IMR-90 (cell line): ENCODE data around the gene DLG4. TPM values are rescaled to one million over a fixed set of nuclear protein-coding genes. Genes with fewer than 3 reads are reported as not detected.

ENCODE experiments used
- microRNA-seq, 2 experiments: library from miRNA; stranded (forward) in 1 of 2; unstranded in 1 of 2; fragments of 10-50 nt in 1 of 2; fragments of <30 nt in 1 of 2; gene quantifications in 1 of 2; microRNA quantifications in 1 of 2; one replicate each; pipeline versions ENCODE3 to v1.1.0; 2013 to 2020; ENCODE audit not compliant: insufficient read depth in 1 of 2, insufficient read length in 1 of 2, unreplicated experiment in 1 of 2
- polyA plus RNA-seq, 3 experiments: library from polyadenylated mRNA; depleted of rRNA; stranded (reverse); fragments of >200 nt; gene quantifications; 2 replicates each; pipeline ENCODE4 v1.2.3, GENCODE V29; 2012; ENCODE audit warnings: low replicate concordance in 1 of 3
- small RNA-seq, 5 experiments: library from RNA; depleted of rRNA; stranded (forward); fragments of <200 nt; gene quantifications; one replicate each; pipeline ENCODE3, GENCODE V24; 2012
- total RNA-seq: library from RNA; depleted of rRNA; stranded (reverse); fragments of >200 nt; gene quantifications from 2 replicates; pipeline ENCODE4 v1.2.3, GENCODE V29; 2012; rRNA removed

Gene DLG4
- total and polyA plus RNA-seq, 2 of the 4 experiments (the other 2 are of a cell fraction) = 8.2 to 30.5 TPM

Small RNAs within 50 kb of the gene (microRNA-seq; reads per million reads assigned to microRNA genes)
- gene AC120057.4 (ENCODE audit: insufficient read depth, insufficient read length) (not detected), gene MIR324 (ENCODE audit: insufficient read depth in 1 of 2, insufficient read length in 1 of 2, unreplicated experiment in 1 of 2) (432 to 1,785 reads per million in 2 experiments), gene RF00019 (ENCODE audit: insufficient read depth, insufficient read length) (not detected)

Small RNAs within 50 kb of the gene (small RNA-seq; reads per million reads assigned to genes)
- gene AC120057.4 (0 reads per million in 5 experiments), gene MIR324 (29.3 to 4,859 (median 1,963) reads per million in 5 experiments), gene RF00019 (0 reads per million in 5 experiments)

Other genes with a start within 250 kb of the DLG4 start
Only the 30 nearest of the 33 such genes appear.
- 31.1 and 42.3 TPM in 2 replicates for gene RNASEK, start 207.2 kb downstream of the DLG4 start, total RNA-seq
- 165 and 183 TPM in 2 replicates for gene RNASEK, start 207.2 kb downstream of the DLG4 start, polyA plus RNA-seq (2012; rRNA removed)
- gene BCL6B, start 196.8 kb downstream of the DLG4 start, total RNA-seq = not detected in 2 replicates
- not detected in 2 replicates for gene BCL6B, start 196.8 kb downstream of the DLG4 start, polyA plus RNA-seq (2012; rRNA removed)
- under 0.01 and 0.18 TPM in 2 replicates for gene SLC16A13, start 183.8 kb downstream of the DLG4 start, total RNA-seq
- 2.2 and 2.3 TPM in 2 replicates for gene SLC16A13, start 183.8 kb downstream of the DLG4 start, polyA plus RNA-seq (2012; rRNA removed)
- not detected in 2 replicates for gene SLC16A11, start 175.7 kb downstream of the DLG4 start, total RNA-seq
- gene SLC16A11, start 175.7 kb downstream of the DLG4 start, polyA plus RNA-seq (2012; rRNA removed) = not detected in 2 replicates
- gene CLEC10A, start 139.6 kb downstream of the DLG4 start, total RNA-seq = not detected in 2 replicates
- gene CLEC10A, start 139.6 kb downstream of the DLG4 start, polyA plus RNA-seq (2012; rRNA removed) = not detected in 2 replicates
- gene ASGR2, start 105.0 kb downstream of the DLG4 start, total RNA-seq = not detected in 2 replicates
- gene ASGR2, start 105.0 kb downstream of the DLG4 start, polyA plus RNA-seq (2012; rRNA removed) = not detected in 2 replicates
- gene ASGR1, start 40.5 kb downstream of the DLG4 start, total RNA-seq = 1.3 and 1.9 TPM in 2 replicates
- 3.8 and 4.2 TPM in 2 replicates for gene ASGR1, start 40.5 kb downstream of the DLG4 start, polyA plus RNA-seq (2012; rRNA removed)
- 129 and 139 TPM in 2 replicates for gene ACADVL, start 102 bp upstream of the DLG4 start, total RNA-seq
- gene ACADVL, start 102 bp upstream of the DLG4 start, polyA plus RNA-seq (2012; rRNA removed) = 752 and 844 TPM in 2 replicates
- gene DVL2, start 14.7 kb upstream of the DLG4 start, total RNA-seq = 20.3 and 21.3 TPM in 2 replicates
- 10.5 and 11.8 TPM in 2 replicates for gene DVL2, start 14.7 kb upstream of the DLG4 start, polyA plus RNA-seq (2012; rRNA removed)
- 44.8 and 45.5 TPM in 2 replicates for gene PHF23, start 19.6 kb upstream of the DLG4 start, total RNA-seq
- 54.4 and 58.5 TPM in 2 replicates for gene PHF23, start 19.6 kb upstream of the DLG4 start, polyA plus RNA-seq (2012; rRNA removed)
- 70.8 and 77.8 TPM in 2 replicates for gene GABARAP, start 22.6 kb upstream of the DLG4 start, total RNA-seq
- gene GABARAP, start 22.6 kb upstream of the DLG4 start, polyA plus RNA-seq (2012; rRNA removed) = 702 and 780 TPM in 2 replicates
- gene CTDNEP1, start 31.9 kb upstream of the DLG4 start, total RNA-seq = 18.3 and 23.8 TPM in 2 replicates
- 132 TPM in 2 replicates for gene CTDNEP1, start 31.9 kb upstream of the DLG4 start, polyA plus RNA-seq (2012; rRNA removed)
- 46.6 and 48.0 TPM in 2 replicates for gene ELP5, start 32.4 kb upstream of the DLG4 start, total RNA-seq
- 38.6 and 39.3 TPM in 2 replicates for gene ELP5, start 32.4 kb upstream of the DLG4 start, polyA plus RNA-seq (2012; rRNA removed)
- 0.56 and 1.4 TPM in 2 replicates for gene CLDN7, start 42.6 kb upstream of the DLG4 start, total RNA-seq
- 1.4 and 2.8 TPM in 2 replicates for gene CLDN7, start 42.6 kb upstream of the DLG4 start, polyA plus RNA-seq (2012; rRNA removed)
- under 0.01 TPM in 1 of 2 replicates, not detected in the other for gene SLC2A4, start 61.9 kb upstream of the DLG4 start, total RNA-seq
- gene SLC2A4, start 61.9 kb upstream of the DLG4 start, polyA plus RNA-seq (2012; rRNA removed) = 0.07 TPM in 2 replicates
- not detected in 2 replicates for gene YBX2, start 74.8 kb upstream of the DLG4 start, total RNA-seq
- 0.17 TPM in 1 of 2 replicates, not detected in the other for gene YBX2, start 74.8 kb upstream of the DLG4 start, polyA plus RNA-seq (2012; rRNA removed)
- gene EIF5A, start 87.8 kb upstream of the DLG4 start, total RNA-seq = 718 and 883 TPM in 2 replicates
- gene EIF5A, start 87.8 kb upstream of the DLG4 start, polyA plus RNA-seq (2012; rRNA removed) = 660 and 782 TPM in 2 replicates
- 36.2 and 37.5 TPM in 2 replicates for gene GPS2, start 95.5 kb upstream of the DLG4 start, total RNA-seq
- gene GPS2, start 95.5 kb upstream of the DLG4 start, polyA plus RNA-seq (2012; rRNA removed) = 47.5 and 50.9 TPM in 2 replicates
- 8.4 and 9.2 TPM in 2 replicates for gene NEURL4, start 109.5 kb upstream of the DLG4 start, total RNA-seq
- gene NEURL4, start 109.5 kb upstream of the DLG4 start, polyA plus RNA-seq (2012; rRNA removed) = 23.3 and 26.3 TPM in 2 replicates
- under 0.01 and 0.83 TPM in 2 replicates for gene ACAP1, start 116.7 kb upstream of the DLG4 start, total RNA-seq
- 2.1 and 2.3 TPM in 2 replicates for gene ACAP1, start 116.7 kb upstream of the DLG4 start, polyA plus RNA-seq (2012; rRNA removed)
- gene KCTD11, start 132.3 kb upstream of the DLG4 start, total RNA-seq = 10.6 and 10.8 TPM in 2 replicates
- gene KCTD11, start 132.3 kb upstream of the DLG4 start, polyA plus RNA-seq (2012; rRNA removed) = 14.4 and 16.4 TPM in 2 replicates
- not detected in 2 replicates for gene TMEM95, start 135.3 kb upstream of the DLG4 start, total RNA-seq
- gene TMEM95, start 135.3 kb upstream of the DLG4 start, polyA plus RNA-seq (2012; rRNA removed) = not detected in 2 replicates
- under 0.01 and 0.54 TPM in 2 replicates for gene TNK1, start 161.3 kb upstream of the DLG4 start, total RNA-seq
- 0.44 and 0.55 TPM in 2 replicates for gene TNK1, start 161.3 kb upstream of the DLG4 start, polyA plus RNA-seq (2012; rRNA removed)
- 6.1 and 6.4 TPM in 2 replicates for gene PLSCR3, start 174.7 kb upstream of the DLG4 start, total RNA-seq
- 116 and 131 TPM in 2 replicates for gene PLSCR3, start 174.7 kb upstream of the DLG4 start, polyA plus RNA-seq (2012; rRNA removed)
- 35.3 and 38.4 TPM in 2 replicates for gene TMEM256, start 184.3 kb upstream of the DLG4 start, total RNA-seq
- 174 and 252 TPM in 2 replicates for gene TMEM256, start 184.3 kb upstream of the DLG4 start, polyA plus RNA-seq (2012; rRNA removed)
- gene NLGN2, start 188.0 kb upstream of the DLG4 start, total RNA-seq = 1.7 and 1.8 TPM in 2 replicates
- gene NLGN2, start 188.0 kb upstream of the DLG4 start, polyA plus RNA-seq (2012; rRNA removed) = 36.7 and 38.1 TPM in 2 replicates
- gene SPEM1, start 200.5 kb upstream of the DLG4 start, total RNA-seq = not detected in 2 replicates
- gene SPEM1, start 200.5 kb upstream of the DLG4 start, polyA plus RNA-seq (2012; rRNA removed) = not detected in 2 replicates
- not detected in 2 replicates for gene SPEM2, start 205.8 kb upstream of the DLG4 start, total RNA-seq
- gene SPEM2, start 205.8 kb upstream of the DLG4 start, polyA plus RNA-seq (2012; rRNA removed) = not detected in 2 replicates
- not detected in 2 replicates for gene SPEM3, start 209.0 kb upstream of the DLG4 start, total RNA-seq
- not detected in 2 replicates for gene SPEM3, start 209.0 kb upstream of the DLG4 start, polyA plus RNA-seq (2012; rRNA removed)
- 1.1 and 1.4 TPM in 2 replicates for gene TMEM102, start 215.6 kb upstream of the DLG4 start, total RNA-seq
- 2.2 and 2.3 TPM in 2 replicates for gene TMEM102, start 215.6 kb upstream of the DLG4 start, polyA plus RNA-seq (2012; rRNA removed)